ENCODE measurements around the gene FANCC.

DNA sequence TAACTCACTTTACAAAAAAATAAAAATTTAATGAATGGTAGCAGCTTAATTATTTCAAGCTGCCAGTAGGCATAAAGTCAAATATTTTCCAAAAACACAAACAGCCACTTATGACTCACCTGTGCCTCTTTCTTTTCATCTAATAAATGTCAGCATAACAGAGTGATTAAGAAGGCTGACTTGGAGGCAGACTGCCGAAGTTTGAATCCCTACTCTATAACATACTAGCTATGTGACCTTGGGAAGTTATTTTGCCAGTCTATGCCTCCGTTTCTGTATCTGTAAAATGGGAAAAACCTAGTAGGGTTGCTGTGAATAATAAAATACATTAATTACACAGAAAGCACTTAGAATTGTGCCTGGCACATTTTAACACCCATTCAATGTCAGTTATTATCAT lies 33.8 kb downstream of the FANCC start:
- no peak for TF ChIP-seq POLR2A (IDR thresholded peaks at IDR 0.05)
- TF ChIP-seq, protein P1, sequence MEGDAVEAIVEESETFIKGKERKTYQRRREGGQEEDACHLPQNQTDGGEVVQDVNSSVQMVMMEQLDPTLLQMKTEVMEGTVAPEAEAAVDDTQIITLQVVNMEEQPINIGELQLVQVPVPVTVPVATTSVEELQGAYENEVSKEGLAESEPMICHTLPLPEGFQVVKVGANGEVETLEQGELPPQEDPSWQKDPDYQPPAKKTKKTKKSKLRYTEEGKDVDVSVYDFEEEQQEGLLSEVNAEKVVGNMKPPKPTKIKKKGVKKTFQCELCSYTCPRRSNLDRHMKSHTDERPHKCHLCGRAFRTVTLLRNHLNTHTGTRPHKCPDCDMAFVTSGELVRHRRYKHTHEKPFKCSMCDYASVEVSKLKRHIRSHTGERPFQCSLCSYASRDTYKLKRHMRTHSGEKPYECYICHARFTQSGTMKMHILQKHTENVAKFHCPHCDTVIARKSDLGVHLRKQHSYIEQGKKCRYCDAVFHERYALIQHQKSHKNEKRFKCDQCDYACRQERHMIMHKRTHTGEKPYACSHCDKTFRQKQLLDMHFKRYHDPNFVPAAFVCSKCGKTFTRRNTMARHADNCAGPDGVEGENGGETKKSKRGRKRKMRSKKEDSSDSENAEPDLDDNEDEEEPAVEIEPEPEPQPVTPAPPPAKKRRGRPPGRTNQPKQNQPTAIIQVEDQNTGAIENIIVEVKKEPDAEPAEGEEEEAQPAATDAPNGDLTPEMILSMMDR (IDR thresholded peaks at IDR 0.05) = no peak
